ENCODE results near the gene STARD10.

GRCh38 chr11:72719551-72719950 is 74.3 kb downstream of the STARD10 start:
- TF ChIP-seq, protein P1, sequence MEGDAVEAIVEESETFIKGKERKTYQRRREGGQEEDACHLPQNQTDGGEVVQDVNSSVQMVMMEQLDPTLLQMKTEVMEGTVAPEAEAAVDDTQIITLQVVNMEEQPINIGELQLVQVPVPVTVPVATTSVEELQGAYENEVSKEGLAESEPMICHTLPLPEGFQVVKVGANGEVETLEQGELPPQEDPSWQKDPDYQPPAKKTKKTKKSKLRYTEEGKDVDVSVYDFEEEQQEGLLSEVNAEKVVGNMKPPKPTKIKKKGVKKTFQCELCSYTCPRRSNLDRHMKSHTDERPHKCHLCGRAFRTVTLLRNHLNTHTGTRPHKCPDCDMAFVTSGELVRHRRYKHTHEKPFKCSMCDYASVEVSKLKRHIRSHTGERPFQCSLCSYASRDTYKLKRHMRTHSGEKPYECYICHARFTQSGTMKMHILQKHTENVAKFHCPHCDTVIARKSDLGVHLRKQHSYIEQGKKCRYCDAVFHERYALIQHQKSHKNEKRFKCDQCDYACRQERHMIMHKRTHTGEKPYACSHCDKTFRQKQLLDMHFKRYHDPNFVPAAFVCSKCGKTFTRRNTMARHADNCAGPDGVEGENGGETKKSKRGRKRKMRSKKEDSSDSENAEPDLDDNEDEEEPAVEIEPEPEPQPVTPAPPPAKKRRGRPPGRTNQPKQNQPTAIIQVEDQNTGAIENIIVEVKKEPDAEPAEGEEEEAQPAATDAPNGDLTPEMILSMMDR (IDR thresholded peaks at IDR 0.05 in 4 of 5, conservative IDR thresholded peaks at IDR 0.05 in 1 of 5): no peak
- no peak for TF ChIP-seq POLR2A (IDR thresholded peaks at IDR 0.05)

Measured in gastrocnemius medialis (tissue), 4 donors.